GM23338 (cell line): Measurements from ENCODE around the gene MBNL1. TPM values are rescaled to one million over a fixed set of nuclear protein-coding genes. Genes with fewer than 3 reads are reported as not detected.

Experiments
- ATAC-seq: fragments of 200-7000 bp; cut with Tn5 transposase; 3 replicates; pipeline ENCODE4 v1.9.1; 2020
- DNase-seq: peaks from one replicate; pipeline ENCODE4 v3.0.0-alpha.2; 2015; ENCODE audit warnings: low spot score
- H2AFZ ChIP-seq: fragments of 200-600 bp; sonication (generic); 2 replicates; pipeline ENCODE4 v1.8.0; 2016; ENCODE audit warnings: antibody characterized with exemption, mild to moderate bottlenecking, moderate library complexity
- H3F3A ChIP-seq: fragments of 200-600 bp; sonication (generic); replicated peaks from 2 replicates; pipeline ENCODE4 v1.8.0; 2017; ENCODE audit warnings: antibody characterized with exemption, mixed run types, low read depth
- H3K27ac ChIP-seq: fragments of 200-600 bp; sonication (generic); 2 replicates; pipeline ENCODE4 v1.6.1; 2016; ENCODE audit warnings: low read depth
- H3K27me3 ChIP-seq: fragments of 200-600 bp; sonication (generic); 2 replicates; pipeline ENCODE4 v1.8.0; 2016; ENCODE audit warnings: mild to moderate bottlenecking, mixed run types, moderate library complexity; ENCODE audit not compliant: insufficient read depth
- H3K36me3 ChIP-seq: fragments of 200-600 bp; sonication (generic); 2 replicates; pipeline ENCODE4 v1.8.0; 2016; ENCODE audit warnings: mild to moderate bottlenecking; ENCODE audit not compliant: insufficient read depth
- H3K4me1 ChIP-seq: fragments of 200-600 bp; sonication (generic); 2 replicates; pipeline ENCODE4 v1.8.0; 2016; ENCODE audit warnings: mild to moderate bottlenecking, moderate library complexity; ENCODE audit not compliant: insufficient read depth
- H3K4me2 ChIP-seq: fragments of 200-600 bp; sonication (generic); 2 replicates; pipeline ENCODE4 v1.7.1; 2017; ENCODE audit warnings: mixed run types
- H3K4me3 ChIP-seq: fragments of 200-600 bp; sonication (generic); 2 replicates; pipeline ENCODE4 v1.6.1; 2016; ENCODE audit warnings: mixed run types
- H3K79me2 ChIP-seq: fragments of 200-600 bp; sonication (generic); replicated peaks from 2 replicates; pipeline ENCODE4 v1.8.0; 2017; ENCODE audit warnings: mild to moderate bottlenecking; ENCODE audit not compliant: insufficient read depth
- H3K9me2 ChIP-seq: fragments of 200-600 bp; sonication (generic); 2 replicates; pipeline ENCODE4 v1.8.0; 2017; ENCODE audit not compliant: insufficient read depth
- H4K20me1 ChIP-seq: fragments of 200-600 bp; sonication (generic); replicated peaks from 2 replicates; pipeline ENCODE4 v1.8.0; 2017; ENCODE audit warnings: mild to moderate bottlenecking; ENCODE audit not compliant: insufficient read depth
- H3K27ac Mint-ChIP-seq: 2 replicates; pipeline ENCODE4 v1.8.0; 2020; ENCODE audit warnings: inconsistent platforms, mild to moderate bottlenecking, moderate library complexity, mixed read lengths
- H3K27me3 Mint-ChIP-seq: 3 replicates; pipeline ENCODE4 v1.8.0; 2022; ENCODE audit warnings: low read depth, mild to moderate bottlenecking, moderate library complexity, mixed read lengths, inconsistent platforms; ENCODE audit not compliant: insufficient read depth, poor library complexity
- H3K36me3 Mint-ChIP-seq: 3 replicates; pipeline ENCODE4 v1.8.0; 2021; ENCODE audit warnings: low read depth, mild to moderate bottlenecking, inconsistent platforms, moderate library complexity, mixed read lengths
- H3K4me1 Mint-ChIP-seq: 3 replicates; pipeline ENCODE4 v1.8.0; 2020; ENCODE audit warnings: mild to moderate bottlenecking, inconsistent platforms, mixed read lengths
- H3K4me3 Mint-ChIP-seq: 3 replicates; pipeline ENCODE4 v1.8.0; 2021; ENCODE audit warnings: moderate library complexity, mild to moderate bottlenecking, inconsistent platforms, mixed read lengths
- H3K9me3 Mint-ChIP-seq: 3 replicates; pipeline ENCODE4 v1.8.0; 2020; ENCODE audit warnings: moderate library complexity, mild to moderate bottlenecking, inconsistent platforms, mixed read lengths
- JUNB ChIP-seq: IDR thresholded peaks from one replicate; pipeline ENCODE4 v1.6.1; 2016; ENCODE audit warnings: antibody characterized with exemption; ENCODE audit not compliant: unreplicated experiment
- POLR2AphosphoS5 ChIP-seq: IDR thresholded peaks from 2 replicates; pipeline ENCODE4 v1.6.1; 2016; ENCODE audit warnings: antibody characterized with exemption, low read depth
- REST ChIP-seq: IDR thresholded peaks from one replicate; pipeline ENCODE4 v1.6.1; 2018; ENCODE audit warnings: antibody characterized with exemption; ENCODE audit not compliant: unreplicated experiment
- STAT1 ChIP-seq: IDR thresholded peaks from one replicate; pipeline ENCODE4 v1.6.1; 2016; ENCODE audit warnings: antibody characterized with exemption; ENCODE audit not compliant: unreplicated experiment
- ZNF462 ChIP-seq: fragments of 250-450 bp; sonication (Bioruptor Pico); IDR thresholded peaks from 2 replicates; pipeline ENCODE4 v1.5.0; 2020; ENCODE audit warnings: mild to moderate bottlenecking, moderate library complexity
- polyA plus RNA-seq: library from polyadenylated mRNA; unstranded; fragments of >200 nt; fragmentation: Nextera tagmentation; extraction: Ambion mirVana; gene quantifications from 2 replicates; pipeline ENCODE4 v1.2.1, GENCODE V29; 2016
- total RNA-seq: library from RNA; depleted of rRNA; stranded (reverse); fragments of >200 nt; shearing (Covaris generic); gene quantifications from 2 replicates; pipeline ENCODE4 v1.2.3, GENCODE V29; 2014
- TF ChIP-seq, protein P1 (sequence below), 2 experiments: fragments of 200-600 bp in 1 of 2; sonication (generic) in 1 of 2; conservative IDR thresholded peaks; 2 replicates each; pipeline versions ENCODE4 v1.5.1 to v1.6.1; 2016 to 2017; ENCODE audit warnings: antibody characterized with exemption in 2 of 2, low read depth in 2 of 2, mild to moderate bottlenecking in 2 of 2, moderate library complexity in 1 of 2

MBNL1 gene
- total and polyA plus RNA-seq, 2 experiments from 2014 or later = 9.4 to 23.2 TPM

DNA sequence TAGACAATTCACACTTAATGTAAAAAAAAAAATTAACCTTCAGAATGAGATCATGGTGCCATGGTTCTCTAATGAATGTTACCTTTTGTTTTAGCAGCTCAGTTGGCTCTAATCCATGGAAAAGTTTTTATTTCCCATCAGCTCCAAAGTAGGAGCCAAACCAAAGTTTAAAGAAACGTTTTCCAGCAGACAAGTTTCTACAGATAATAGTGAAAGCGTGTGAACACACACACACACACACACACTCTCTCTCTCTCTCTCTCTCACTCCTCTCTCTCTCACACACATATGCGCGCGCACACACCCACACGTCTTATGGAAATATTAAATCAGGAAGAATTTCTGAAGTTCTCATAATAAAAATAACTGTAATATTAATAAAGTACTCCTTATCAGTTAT, 46.9 kb downstream of the MBNL1 start:
- Histone ChIP-seq H3K4me3 (no peak overlapping the region), H3K79me2 (peaks cover 57% of the 10 kb centered on the region), H3K4me1 (peaks cover 14% of the 10 kb centered on the region), H2AFZ (no peak overlapping the region), H3K27me3 (no peaks in the 10 kb centered on the region), H3F3A (no peaks in the 10 kb centered on the region), H3K4me2 (no peak overlapping the region), H3K9me2 (no peaks in the 10 kb centered on the region), H3K36me3 (no peaks in the 10 kb centered on the region), H3K27ac (no peak overlapping the region), H4K20me1 (no peaks in the 10 kb centered on the region)
- Mint-ChIP-seq H3K9me3 (no peaks in the 10 kb centered on the region), H3K27me3 (no peaks in the 10 kb centered on the region), H3K4me3 (no peak overlapping the region), H3K4me1 (peaks cover 19% of the 10 kb centered on the region), H3K27ac (no peak overlapping the region; the same call in 1 of the 2 replicates), H3K36me3 (no peaks in the 10 kb centered on the region)
- DNase-seq (no peak), ATAC-seq (no peak)
- TF ChIP-seq REST = no peak
- no peak for TF ChIP-seq STAT1
- no peak for TF ChIP-seq ZNF462
- no peak for TF ChIP-seq JUNB
- TF ChIP-seq, protein P1, sequence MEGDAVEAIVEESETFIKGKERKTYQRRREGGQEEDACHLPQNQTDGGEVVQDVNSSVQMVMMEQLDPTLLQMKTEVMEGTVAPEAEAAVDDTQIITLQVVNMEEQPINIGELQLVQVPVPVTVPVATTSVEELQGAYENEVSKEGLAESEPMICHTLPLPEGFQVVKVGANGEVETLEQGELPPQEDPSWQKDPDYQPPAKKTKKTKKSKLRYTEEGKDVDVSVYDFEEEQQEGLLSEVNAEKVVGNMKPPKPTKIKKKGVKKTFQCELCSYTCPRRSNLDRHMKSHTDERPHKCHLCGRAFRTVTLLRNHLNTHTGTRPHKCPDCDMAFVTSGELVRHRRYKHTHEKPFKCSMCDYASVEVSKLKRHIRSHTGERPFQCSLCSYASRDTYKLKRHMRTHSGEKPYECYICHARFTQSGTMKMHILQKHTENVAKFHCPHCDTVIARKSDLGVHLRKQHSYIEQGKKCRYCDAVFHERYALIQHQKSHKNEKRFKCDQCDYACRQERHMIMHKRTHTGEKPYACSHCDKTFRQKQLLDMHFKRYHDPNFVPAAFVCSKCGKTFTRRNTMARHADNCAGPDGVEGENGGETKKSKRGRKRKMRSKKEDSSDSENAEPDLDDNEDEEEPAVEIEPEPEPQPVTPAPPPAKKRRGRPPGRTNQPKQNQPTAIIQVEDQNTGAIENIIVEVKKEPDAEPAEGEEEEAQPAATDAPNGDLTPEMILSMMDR (conservative IDR thresholded peaks at IDR 0.05; ENCODE audit: low read depth in 2 of 2) = no peak
- no peak for TF ChIP-seq POLR2AphosphoS5
